ENCODE measurements around the gene ARHGEF28.

- TF ChIP-seq EP300 (IDR thresholded peaks at IDR 0.05) (no peak), POLR2A (IDR thresholded peaks at IDR 0.05) (no peak)
Observed at GRCh38 chr5:73954381-73954780, 328.4 kb downstream of the ARHGEF28 start.
